Liver (tissue), 9 donors: ENCODE data around the gene EGF. TPM values are rescaled to one million over a fixed set of nuclear protein-coding genes. Genes with fewer than 3 reads are reported as not detected.

Source experiments
- DNase-seq: peaks from one replicate; pipeline ENCODE4 v3.0.0-alpha.2; 2017; ENCODE audit warnings: low spot score
- H3K27ac ChIP-seq, 2 donors: one replicate each; pipeline ENCODE4 v1.7.0; 2013; ENCODE audit warnings: inconsistent platforms in 2 of 2, low read length in 2 of 2, control low read depth in 1 of 2, low read depth in 1 of 2, mild to moderate bottlenecking in 1 of 2
- H3K27me3 ChIP-seq, 4 donors: one replicate each; pipeline versions ENCODE4 v1.6.1 to v1.7.0; 2013; ENCODE audit warnings: low read length in 3 of 4, inconsistent platforms in 1 of 4, mild to moderate bottlenecking in 1 of 4, moderate library complexity in 1 of 4; ENCODE audit not compliant: control insufficient read depth in 4 of 4, insufficient read depth in 4 of 4
- H3K36me3 ChIP-seq, 4 donors: one replicate each; pipeline versions ENCODE4 v1.6.1 to v1.7.0; 2013; ENCODE audit warnings: low read length in 3 of 4, mild to moderate bottlenecking in 3 of 4, low read depth in 1 of 4, moderate library complexity in 1 of 4; ENCODE audit not compliant: control insufficient read depth in 4 of 4, insufficient read depth in 3 of 4
- H3K4me1 ChIP-seq, 4 donors: one replicate each; pipeline versions ENCODE4 v1.6.1 to v1.7.0; 2013; ENCODE audit warnings: low read length in 3 of 4, mild to moderate bottlenecking in 3 of 4, moderate library complexity in 1 of 4; ENCODE audit not compliant: control insufficient read depth in 4 of 4, insufficient read depth in 4 of 4
- H3K4me3 ChIP-seq, 3 donors: one replicate each; pipeline versions ENCODE4 v1.6.1 to v1.7.0; 2013; ENCODE audit warnings: low read length in 3 of 3, control low read depth in 1 of 3, low read depth in 1 of 3, mild to moderate bottlenecking in 1 of 3
- H3K9ac ChIP-seq, 2 donors: one replicate each; pipeline ENCODE4 v1.7.0; 2013; ENCODE audit warnings: low read length in 2 of 2, mild to moderate bottlenecking in 2 of 2, moderate library complexity in 2 of 2, control low read depth in 1 of 2, low read depth in 1 of 2
- H3K9me3 ChIP-seq, 4 donors: one replicate each; pipeline versions ENCODE4 v1.6.1 to v1.7.0; 2013; ENCODE audit warnings: low read length in 3 of 4; ENCODE audit not compliant: control insufficient read depth in 4 of 4
- EGR1 ChIP-seq, 2 donors: IDR thresholded peaks; 2 replicates each; pipeline ENCODE4 v1.6.1; 2016 to 2018; ENCODE audit warnings: antibody characterized with exemption in 2 of 2, low read depth in 2 of 2
- FOXA1 ChIP-seq: IDR thresholded peaks from 2 replicates; pipeline ENCODE4 v1.6.1; 2016; ENCODE audit warnings: antibody characterized with exemption
- FOXA2 ChIP-seq: IDR thresholded peaks from 2 replicates; pipeline ENCODE4 v1.6.1; 2016; ENCODE audit warnings: antibody characterized with exemption
- GABPA ChIP-seq, 2 donors: IDR thresholded peaks in 1 of 2; conservative IDR thresholded peaks in 1 of 2; 2 replicates each; pipeline ENCODE4 v1.6.1; 2016; ENCODE audit warnings: antibody characterized with exemption in 2 of 2, mild to moderate bottlenecking in 1 of 2, moderate library complexity in 1 of 2
- HNF4A ChIP-seq, 2 donors: conservative IDR thresholded peaks; 2 replicates each; pipeline ENCODE4 v1.6.1; 2016; ENCODE audit warnings: antibody characterized with exemption in 2 of 2, mild to moderate bottlenecking in 2 of 2
- HNF4G ChIP-seq: IDR thresholded peaks from 2 replicates; pipeline ENCODE4 v1.6.1; 2016; ENCODE audit warnings: antibody characterized with exemption
- JUND ChIP-seq, 2 donors: IDR thresholded peaks; 2 replicates each; pipeline ENCODE4 v1.6.1; 2016; ENCODE audit warnings: antibody characterized with exemption in 2 of 2
- NR2F2 ChIP-seq: IDR thresholded peaks from 2 replicates; pipeline ENCODE4 v1.6.1; 2016; ENCODE audit warnings: antibody characterized with exemption
- RAD21 ChIP-seq, 2 donors: IDR thresholded peaks; 2 replicates each; pipeline ENCODE4 v1.6.1; 2016; ENCODE audit warnings: antibody characterized with exemption in 2 of 2, mild to moderate bottlenecking in 2 of 2
- RXRA ChIP-seq, 2 donors: IDR thresholded peaks; 2 replicates each; pipeline ENCODE4 v1.6.1; 2017 to 2018; ENCODE audit warnings: antibody characterized with exemption in 2 of 2, mild to moderate bottlenecking in 1 of 2
- SP1 ChIP-seq: IDR thresholded peaks from 2 replicates; pipeline ENCODE4 v1.6.1; 2018; ENCODE audit warnings: antibody characterized with exemption, mild to moderate bottlenecking
- TAF1 ChIP-seq: conservative IDR thresholded peaks from 2 replicates; pipeline ENCODE4 v1.6.1; 2016; ENCODE audit warnings: antibody characterized with exemption, mild to moderate bottlenecking
- YY1 ChIP-seq: IDR thresholded peaks from 2 replicates; pipeline ENCODE4 v1.6.1; 2016; ENCODE audit warnings: antibody characterized with exemption, mild to moderate bottlenecking
- WGBS: extraction: QIAGEN DNeasy Blood & Tissue Kit; methylation state at CpG from one replicate; pipeline ENCODE4 v1.1.7; 2013; 5-methylcytosine and 5-hydroxymethylcytosine counted together
- polyA plus RNA-seq, 2 donors: library from polyadenylated mRNA; stranded (reverse) in 1 of 2; unstranded in 1 of 2; fragments of 200-250 nt in 1 of 2; fragments of >200 nt in 1 of 2; fragmentation: Nextera tagmentation in 1 of 2; extraction: Ambion mirVana in 1 of 2; gene quantifications; one replicate each; pipeline versions ENCODE4 v1.2.1 to v1.2.3, GENCODE V29; 2013 to 2015
- total RNA-seq, 2 donors: library from RNA; depleted of rRNA; stranded (reverse); fragments of >200 nt; gene quantifications; one replicate each; pipeline ENCODE4 v1.2.3, GENCODE V29; 2014
- TF ChIP-seq, protein P1 (sequence below): IDR thresholded peaks from 2 replicates; pipeline ENCODE4 v1.6.1; 2016; ENCODE audit warnings: antibody characterized with exemption
- TF ChIP-seq, protein P2 (sequence below): IDR thresholded peaks from 2 replicates; pipeline ENCODE4 v1.6.1; 2016; ENCODE audit warnings: antibody characterized with exemption, mild to moderate bottlenecking
- TF ChIP-seq, protein P3 (sequence below): IDR thresholded peaks from 2 replicates; pipeline ENCODE4 v1.6.1; 2016; ENCODE audit warnings: antibody characterized with exemption
- TF ChIP-seq, protein P4 (sequence below): IDR thresholded peaks from 2 replicates; pipeline ENCODE4 v1.6.1; 2016; ENCODE audit warnings: antibody characterized with exemption
- TF ChIP-seq, protein P5 (sequence below): fragments of 150-350 bp; IDR thresholded peaks from 2 replicates; pipeline ENCODE4 v1.5.1; 2017; ENCODE audit warnings: improper control_type of control experiment, low read depth, low read length; ENCODE audit not compliant: missing input control
- donor health status: healthy.
- donor health status: healthy.
- donor health status: healthy.
- donor health status: healthy.
- donor health status: healthy.

EGF gene
- total and polyA plus RNA-seq, 4 donors, result 0.65 TPM; not detected in 3

DNA sequence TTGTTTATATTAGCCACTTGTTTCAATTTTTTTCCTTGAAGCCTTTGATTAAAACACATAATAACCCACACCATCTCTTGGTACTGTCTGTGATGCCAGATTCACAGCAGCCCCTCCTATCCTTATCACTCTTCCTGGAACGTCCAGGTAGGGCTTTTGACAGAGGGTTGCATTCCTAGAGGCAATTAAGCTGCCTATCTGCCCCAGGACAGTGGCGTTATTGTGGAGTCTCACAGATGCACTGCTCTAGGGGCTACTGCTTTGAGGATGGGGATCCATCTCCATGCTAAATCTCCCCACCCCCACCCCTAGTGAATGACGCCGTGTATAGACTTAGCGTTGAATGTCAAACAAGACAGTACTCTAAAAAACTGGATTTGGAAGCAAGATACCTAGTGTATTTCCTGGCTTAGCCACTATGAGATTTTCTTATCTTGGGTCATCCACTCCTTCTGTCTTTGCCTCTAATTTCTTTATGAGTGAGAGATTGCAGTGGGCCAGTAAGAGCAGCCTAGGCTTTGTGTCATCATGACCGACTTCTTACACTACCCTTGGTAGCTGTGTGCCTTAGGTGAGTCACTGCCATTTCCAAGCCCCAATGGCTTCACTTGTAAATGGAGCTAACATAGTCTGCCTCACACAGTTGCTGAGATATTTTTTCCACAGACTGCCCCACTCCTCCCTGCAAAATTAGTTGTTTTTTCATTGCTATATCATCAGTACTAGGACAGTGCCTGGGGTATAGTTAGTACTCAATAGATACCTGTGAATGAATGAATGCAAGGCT lies 90.9 kb downstream of the EGF start:
- H3K9ac ChIP-seq, result no peak overlapping the region
- DNase-seq, result no peak
- no peaks in the 10 kb centered on the region for H3K27me3 ChIP-seq
- no peaks in the 10 kb centered on the region for H3K36me3 ChIP-seq
- H3K4me3 ChIP-seq, result no peak overlapping the region
- no peaks in the 10 kb centered on the region for H3K9me3 ChIP-seq
- H3K27ac ChIP-seq, result no peak overlapping the region
- TF ChIP-seq TAF1 (no peak), GABPA (IDR thresholded peaks at IDR 0.05 in 1 of 2, conservative IDR thresholded peaks at IDR 0.05 in 1 of 2) (no peak), RXRA (IDR thresholded peaks at IDR 0.05) (no peak), FOXA1 (no peak), RAD21 (IDR thresholded peaks at IDR 0.05) (no peak), HNF4G (no peak), HNF4A (conservative IDR thresholded peaks at IDR 0.05) (no peak), NR2F2 (no peak)
- peaks cover 11 to 41% (median 32%) of the 10 kb centered on the region in 4 donors for H3K4me1 ChIP-seq
- 75% methylated on average over 6 of the region's 6 CpGs for WGBS

DNA sequence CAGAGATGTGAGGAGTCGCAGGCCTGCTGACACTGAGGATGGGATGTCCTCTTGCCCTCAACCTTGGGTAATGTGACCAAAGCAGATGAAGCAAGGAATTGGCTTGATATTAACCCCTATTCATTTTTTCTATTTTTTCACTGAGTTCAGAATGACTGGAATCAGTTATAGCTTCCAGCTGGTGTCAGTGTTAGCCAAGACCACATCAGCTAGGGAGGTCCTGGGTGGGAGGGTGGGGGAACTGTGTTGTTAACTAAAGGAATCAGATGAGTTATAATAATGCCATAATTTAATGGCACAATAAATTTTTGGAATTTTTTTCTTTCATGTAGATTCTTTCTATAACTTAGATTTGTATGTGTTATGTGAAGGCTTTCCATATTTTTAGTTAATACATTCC lies 91.9 kb downstream of the EGF start:
- Histone ChIP-seq H3K36me3 (no peaks in the 10 kb centered on the region), H3K9me3 (no peaks in the 10 kb centered on the region), H3K27me3 (no peaks in the 10 kb centered on the region), H3K9ac (no peak overlapping the region), H3K4me1 (peaks cover 12 to 40% (median 31%) of the 10 kb centered on the region in 4 donors), H3K4me3 (no peak overlapping the region), H3K27ac (no peak overlapping the region)
- TF ChIP-seq EGR1 (IDR thresholded peaks at IDR 0.05; ENCODE audit: low read depth in 2 of 2) (no peak), HNF4A (conservative IDR thresholded peaks at IDR 0.05) (no peak), RXRA (IDR thresholded peaks at IDR 0.05) (no peak)
- no peak for DNase-seq
- WGBS, result 99% methylated on average over 1 of the region's 1 CpG

DNA sequence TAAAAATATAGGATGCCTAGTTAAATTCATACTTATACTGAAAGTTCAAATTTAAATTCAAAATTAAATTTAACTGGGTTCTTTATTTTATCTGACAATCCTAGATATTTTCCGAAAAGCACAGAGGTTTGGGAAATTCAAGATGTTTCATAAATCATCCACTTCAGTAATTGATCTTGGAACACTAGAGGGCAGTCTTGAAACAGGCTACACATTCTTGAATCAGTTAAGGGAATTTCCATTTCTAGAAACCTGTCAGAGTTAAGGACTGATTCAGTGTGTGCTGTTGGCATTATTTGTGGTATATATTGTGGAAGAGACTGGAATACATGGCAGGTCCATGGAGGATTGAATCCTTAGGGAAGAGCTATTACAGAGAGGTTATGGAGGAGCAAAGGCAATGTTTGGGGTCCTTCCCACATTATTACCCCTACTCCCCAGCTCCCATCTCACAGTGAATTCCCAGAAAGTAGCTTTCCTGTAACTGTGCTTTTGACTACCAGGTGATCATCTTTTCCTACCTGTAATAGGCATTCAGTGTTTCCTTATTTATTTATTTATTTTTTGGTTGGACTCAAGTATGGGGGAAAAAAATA lies 92.9 kb downstream of the EGF start:
- no peak overlapping the region for H3K4me3 ChIP-seq
- peaks cover 14 to 38% (median 33%) of the 10 kb centered on the region in 4 donors for H3K4me1 ChIP-seq
- DNase-seq, result no peak
- no peaks in the 10 kb centered on the region for H3K27me3 ChIP-seq
- H3K27ac ChIP-seq, result no peak overlapping the region
- peak overlapping the region in 1 of 2 donors; percentile 34 for H3K9ac ChIP-seq
- H3K36me3 ChIP-seq, result no peaks in the 10 kb centered on the region
- TF ChIP-seq, protein P1, sequence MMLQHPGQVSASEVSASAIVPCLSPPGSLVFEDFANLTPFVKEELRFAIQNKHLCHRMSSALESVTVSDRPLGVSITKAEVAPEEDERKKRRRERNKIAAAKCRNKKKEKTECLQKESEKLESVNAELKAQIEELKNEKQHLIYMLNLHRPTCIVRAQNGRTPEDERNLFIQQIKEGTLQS, result no peak
- TF ChIP-seq, protein P2, sequence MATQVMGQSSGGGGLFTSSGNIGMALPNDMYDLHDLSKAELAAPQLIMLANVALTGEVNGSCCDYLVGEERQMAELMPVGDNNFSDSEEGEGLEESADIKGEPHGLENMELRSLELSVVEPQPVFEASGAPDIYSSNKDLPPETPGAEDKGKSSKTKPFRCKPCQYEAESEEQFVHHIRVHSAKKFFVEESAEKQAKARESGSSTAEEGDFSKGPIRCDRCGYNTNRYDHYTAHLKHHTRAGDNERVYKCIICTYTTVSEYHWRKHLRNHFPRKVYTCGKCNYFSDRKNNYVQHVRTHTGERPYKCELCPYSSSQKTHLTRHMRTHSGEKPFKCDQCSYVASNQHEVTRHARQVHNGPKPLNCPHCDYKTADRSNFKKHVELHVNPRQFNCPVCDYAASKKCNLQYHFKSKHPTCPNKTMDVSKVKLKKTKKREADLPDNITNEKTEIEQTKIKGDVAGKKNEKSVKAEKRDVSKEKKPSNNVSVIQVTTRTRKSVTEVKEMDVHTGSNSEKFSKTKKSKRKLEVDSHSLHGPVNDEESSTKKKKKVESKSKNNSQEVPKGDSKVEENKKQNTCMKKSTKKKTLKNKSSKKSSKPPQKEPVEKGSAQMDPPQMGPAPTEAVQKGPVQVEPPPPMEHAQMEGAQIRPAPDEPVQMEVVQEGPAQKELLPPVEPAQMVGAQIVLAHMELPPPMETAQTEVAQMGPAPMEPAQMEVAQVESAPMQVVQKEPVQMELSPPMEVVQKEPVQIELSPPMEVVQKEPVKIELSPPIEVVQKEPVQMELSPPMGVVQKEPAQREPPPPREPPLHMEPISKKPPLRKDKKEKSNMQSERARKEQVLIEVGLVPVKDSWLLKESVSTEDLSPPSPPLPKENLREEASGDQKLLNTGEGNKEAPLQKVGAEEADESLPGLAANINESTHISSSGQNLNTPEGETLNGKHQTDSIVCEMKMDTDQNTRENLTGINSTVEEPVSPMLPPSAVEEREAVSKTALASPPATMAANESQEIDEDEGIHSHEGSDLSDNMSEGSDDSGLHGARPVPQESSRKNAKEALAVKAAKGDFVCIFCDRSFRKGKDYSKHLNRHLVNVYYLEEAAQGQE, result no peak
- TF ChIP-seq, protein P3, sequence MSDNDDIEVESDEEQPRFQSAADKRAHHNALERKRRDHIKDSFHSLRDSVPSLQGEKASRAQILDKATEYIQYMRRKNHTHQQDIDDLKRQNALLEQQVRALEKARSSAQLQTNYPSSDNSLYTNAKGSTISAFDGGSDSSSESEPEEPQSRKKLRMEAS, result no peak
- TF ChIP-seq RXRA (IDR thresholded peaks at IDR 0.05) (peak in 1 of 2 donors; percentile 58), GABPA (IDR thresholded peaks at IDR 0.05 in 1 of 2, conservative IDR thresholded peaks at IDR 0.05 in 1 of 2) (no peak), FOXA2 (no peak), HNF4G (no peak), EGR1 (IDR thresholded peaks at IDR 0.05; ENCODE audit: low read depth in 2 of 2) (no peak), JUND (IDR thresholded peaks at IDR 0.05) (no peak), HNF4A (conservative IDR thresholded peaks at IDR 0.05) (peak in 1 of 2 donors; percentile 65), TAF1 (no peak), YY1 (no peak), NR2F2 (no peak), FOXA1 (no peak), RAD21 (IDR thresholded peaks at IDR 0.05) (peak; percentile 91 to 96), SP1 (peak; percentile 13)
- TF ChIP-seq, protein P4, sequence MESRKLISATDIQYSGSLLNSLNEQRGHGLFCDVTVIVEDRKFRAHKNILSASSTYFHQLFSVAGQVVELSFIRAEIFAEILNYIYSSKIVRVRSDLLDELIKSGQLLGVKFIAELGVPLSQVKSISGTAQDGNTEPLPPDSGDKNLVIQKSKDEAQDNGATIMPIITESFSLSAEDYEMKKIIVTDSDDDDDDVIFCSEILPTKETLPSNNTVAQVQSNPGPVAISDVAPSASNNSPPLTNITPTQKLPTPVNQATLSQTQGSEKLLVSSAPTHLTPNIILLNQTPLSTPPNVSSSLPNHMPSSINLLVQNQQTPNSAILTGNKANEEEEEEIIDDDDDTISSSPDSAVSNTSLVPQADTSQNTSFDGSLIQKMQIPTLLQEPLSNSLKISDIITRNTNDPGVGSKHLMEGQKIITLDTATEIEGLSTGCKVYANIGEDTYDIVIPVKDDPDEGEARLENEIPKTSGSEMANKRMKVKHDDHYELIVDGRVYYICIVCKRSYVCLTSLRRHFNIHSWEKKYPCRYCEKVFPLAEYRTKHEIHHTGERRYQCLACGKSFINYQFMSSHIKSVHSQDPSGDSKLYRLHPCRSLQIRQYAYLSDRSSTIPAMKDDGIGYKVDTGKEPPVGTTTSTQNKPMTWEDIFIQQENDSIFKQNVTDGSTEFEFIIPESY, result no peak
- TF ChIP-seq, protein P5, sequence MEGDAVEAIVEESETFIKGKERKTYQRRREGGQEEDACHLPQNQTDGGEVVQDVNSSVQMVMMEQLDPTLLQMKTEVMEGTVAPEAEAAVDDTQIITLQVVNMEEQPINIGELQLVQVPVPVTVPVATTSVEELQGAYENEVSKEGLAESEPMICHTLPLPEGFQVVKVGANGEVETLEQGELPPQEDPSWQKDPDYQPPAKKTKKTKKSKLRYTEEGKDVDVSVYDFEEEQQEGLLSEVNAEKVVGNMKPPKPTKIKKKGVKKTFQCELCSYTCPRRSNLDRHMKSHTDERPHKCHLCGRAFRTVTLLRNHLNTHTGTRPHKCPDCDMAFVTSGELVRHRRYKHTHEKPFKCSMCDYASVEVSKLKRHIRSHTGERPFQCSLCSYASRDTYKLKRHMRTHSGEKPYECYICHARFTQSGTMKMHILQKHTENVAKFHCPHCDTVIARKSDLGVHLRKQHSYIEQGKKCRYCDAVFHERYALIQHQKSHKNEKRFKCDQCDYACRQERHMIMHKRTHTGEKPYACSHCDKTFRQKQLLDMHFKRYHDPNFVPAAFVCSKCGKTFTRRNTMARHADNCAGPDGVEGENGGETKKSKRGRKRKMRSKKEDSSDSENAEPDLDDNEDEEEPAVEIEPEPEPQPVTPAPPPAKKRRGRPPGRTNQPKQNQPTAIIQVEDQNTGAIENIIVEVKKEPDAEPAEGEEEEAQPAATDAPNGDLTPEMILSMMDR, result peak; percentile 69
- H3K9me3 ChIP-seq, result no peaks in the 10 kb centered on the region
- WGBS, result 9% methylated on average over 1 of the region's 1 CpG
